ENCODE data around the gene C2CD3.
"Not testable (repeated sequence)": the region's sequence is repeated elsewhere in the genome, so short reads cannot be mapped to it uniquely, and the experiment has no call there.

Gene C2CD3

GRCh38 chr11:74132833-74133232 lies 38.0 kb downstream of the C2CD3 start:
- in situ Hi-C loops (cut with MboI; ENCODE audit: low sequenced_read_pairs, unreplicated experiment) = no loop called here
- no peak for DNase-seq (ENCODE audit: low spot score)
- no peak for TF ChIP-seq CTCF (IDR thresholded peaks at IDR 0.05; ENCODE audit: borderline replicate concordance, control extremely low read depth, extremely low read depth, insufficient read depth, missing control alignments)

GRCh38 chr11:74129121-74129520 lies 41.7 kb downstream of the C2CD3 start:
- DNase-seq (ENCODE audit: low spot score); in situ Hi-C loops (cut with MboI; ENCODE audit: low sequenced_read_pairs, unreplicated experiment): not testable (repeated sequence)

GRCh38 chr11:74123008-74123448 lies 47.8 kb downstream of the C2CD3 start:
- in situ Hi-C loops (cut with MboI; ENCODE audit: low sequenced_read_pairs, unreplicated experiment) = no loop called here
- no peak for DNase-seq (ENCODE audit: low spot score)
- TF ChIP-seq CTCF (IDR thresholded peaks at IDR 0.05; ENCODE audit: borderline replicate concordance, control extremely low read depth, extremely low read depth, insufficient read depth, missing control alignments) = no peak

GRCh38 chr11:74121804-74122203 lies 49.0 kb downstream of the C2CD3 start:
- no peak for TF ChIP-seq CTCF (IDR thresholded peaks at IDR 0.05; ENCODE audit: borderline replicate concordance, control extremely low read depth, extremely low read depth, insufficient read depth, missing control alignments)
- DNase-seq (ENCODE audit: low spot score) = no peak
- in situ Hi-C loops (cut with MboI; ENCODE audit: low sequenced_read_pairs, unreplicated experiment) = no loop called here

- in situ Hi-C loops (cut with MboI; ENCODE audit: low sequenced_read_pairs, unreplicated experiment); DNase-seq (ENCODE audit: low spot score): not testable (repeated sequence)
Measured at GRCh38 chr11:74120260-74121035, 50.4 kb downstream of the C2CD3 start.

GRCh38 chr11:74116719-74117118 lies 54.1 kb downstream of the C2CD3 start:
- no peak for TF ChIP-seq CTCF (IDR thresholded peaks at IDR 0.05; ENCODE audit: borderline replicate concordance, control extremely low read depth, extremely low read depth, insufficient read depth, missing control alignments)
- no peak for DNase-seq (ENCODE audit: low spot score)
- in situ Hi-C loops (cut with MboI; ENCODE audit: low sequenced_read_pairs, unreplicated experiment) = no loop called here

- DNase-seq (ENCODE audit: low spot score) = no peak
- in situ Hi-C loops (cut with MboI; ENCODE audit: low sequenced_read_pairs, unreplicated experiment) = no loop called here
- TF ChIP-seq CTCF (IDR thresholded peaks at IDR 0.05; ENCODE audit: borderline replicate concordance, control extremely low read depth, extremely low read depth, insufficient read depth, missing control alignments) = no peak
Measured at GRCh38 chr11:74112877-74113276, 57.9 kb downstream of the C2CD3 start.

GRCh38 chr11:74106124-74106523 lies 64.7 kb downstream of the C2CD3 start:
- DNase-seq (ENCODE audit: low spot score) = no peak
- TF ChIP-seq CTCF (IDR thresholded peaks at IDR 0.05; ENCODE audit: borderline replicate concordance, control extremely low read depth, extremely low read depth, insufficient read depth, missing control alignments) = no peak
- in situ Hi-C loops (cut with MboI; ENCODE audit: low sequenced_read_pairs, unreplicated experiment) = no loop called here
